GM12892 (cell line): ENCODE results near the gene MBNL1.

Source experiments
- POLR2A ChIP-seq: IDR thresholded peaks from 2 replicates; pipeline ENCODE4 v1.6.1; 2011; ENCODE audit warnings: low read depth, low read length, control low read depth
- POLR2AphosphoS5 ChIP-seq: IDR thresholded peaks from 2 replicates; pipeline ENCODE4 v1.6.1; 2011; ENCODE audit warnings: low read depth, low read length, control low read depth

DNA sequence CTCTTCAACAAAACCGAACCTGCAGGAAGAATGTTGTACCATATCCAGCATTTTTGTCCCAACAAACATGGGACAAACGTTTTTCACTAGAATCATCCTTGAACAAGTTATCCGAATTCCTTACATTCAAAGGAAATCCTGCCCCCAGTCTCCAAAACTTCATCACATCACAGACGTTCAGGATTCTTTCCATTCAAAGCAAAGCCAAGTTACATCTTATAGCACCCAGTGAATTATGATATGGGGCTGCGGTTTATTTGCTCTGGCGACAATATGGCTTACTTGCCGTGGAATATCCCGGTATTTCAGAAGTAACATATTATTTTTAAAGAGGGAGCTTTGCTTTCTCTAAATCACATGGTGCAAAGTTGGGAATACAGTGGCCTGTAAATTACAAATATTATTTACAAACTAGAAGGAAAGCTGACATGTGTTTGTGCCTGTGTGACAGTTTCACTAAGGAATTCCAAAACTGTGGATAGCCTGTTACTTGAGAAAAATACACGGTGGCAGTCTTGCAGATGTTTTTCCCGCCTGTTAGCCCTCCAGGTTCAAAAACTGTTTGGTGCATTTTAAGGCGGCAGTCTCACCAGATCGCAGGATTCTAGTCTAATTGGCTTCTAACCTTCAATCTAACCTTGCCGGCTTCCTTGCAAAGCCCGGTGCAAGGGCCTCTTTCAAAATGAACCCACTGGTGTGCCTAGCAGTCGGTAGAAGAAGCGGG is 736 bp upstream of the MBNL1 start:
- TF ChIP-seq POLR2A (no peak), POLR2AphosphoS5 (no peak)
